ENCODE data around the gene PSTPIP2. TPM values are rescaled to one million over a fixed set of nuclear protein-coding genes. Genes with fewer than 3 reads are reported as not detected.

PSTPIP2 gene
- total and polyA plus RNA-seq, 2 donors (not counting 3 experiments of a cell fraction or from before 2014, with no cell fraction given), result 1.6 to 4.9 TPM

DNA sequence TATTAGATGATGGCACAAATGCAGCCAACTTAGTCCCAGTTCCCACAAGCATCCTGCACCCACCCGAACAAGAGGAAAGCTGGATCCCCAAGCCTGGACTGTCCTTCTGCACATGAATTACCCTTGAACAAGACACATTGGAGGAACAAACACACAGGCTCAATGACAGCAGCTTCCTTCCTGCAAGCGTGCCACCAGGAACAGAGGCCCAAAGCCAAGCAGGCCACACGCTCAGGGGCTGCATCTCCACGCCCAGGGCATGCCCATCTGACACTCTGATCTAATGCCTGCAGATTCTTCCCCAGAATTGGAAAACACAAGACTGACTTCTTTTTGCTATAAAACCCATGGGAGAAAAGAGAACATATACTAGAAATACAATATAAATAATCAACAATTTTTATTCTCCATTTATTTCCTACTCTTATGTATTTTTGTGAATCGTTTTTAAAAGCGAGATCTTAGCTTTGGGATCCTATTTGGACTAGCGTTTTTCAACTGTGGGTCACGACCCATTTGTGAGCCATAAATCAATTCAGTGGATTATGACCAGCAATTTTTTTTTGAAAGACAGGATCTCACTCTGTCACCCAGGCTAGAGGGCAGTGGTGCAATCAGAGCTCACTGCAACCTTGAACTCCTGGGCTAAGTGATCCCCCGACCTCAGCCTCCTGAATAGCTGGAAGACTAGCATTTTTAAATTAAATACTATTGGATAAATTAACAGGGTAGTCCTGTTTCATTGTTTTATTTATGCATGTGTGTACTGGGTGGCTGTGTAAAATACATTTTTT, 34.4 kb downstream of the PSTPIP2 start:
- DNase-seq (ENCODE audit: low read depth, low spot score) (no peak), FAIRE-seq (no peak)
- no peak overlapping the region for H2AFZ ChIP-seq (ENCODE audit: low read depth, low read length)
- no peak overlapping the region for H3K27ac ChIP-seq (ENCODE audit: insufficient read depth, low read depth, low read length)
- no peaks in the 10 kb centered on the region for H3K27me3 ChIP-seq (ENCODE audit: control insufficient read depth in 2 of 2, insufficient read depth in 2 of 2, low read length in 2 of 2)
- no peak for TF ChIP-seq MYC (IDR thresholded peaks at IDR 0.05; ENCODE audit: low read depth, low read length)
- TF ChIP-seq, protein P1, sequence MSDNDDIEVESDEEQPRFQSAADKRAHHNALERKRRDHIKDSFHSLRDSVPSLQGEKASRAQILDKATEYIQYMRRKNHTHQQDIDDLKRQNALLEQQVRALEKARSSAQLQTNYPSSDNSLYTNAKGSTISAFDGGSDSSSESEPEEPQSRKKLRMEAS (IDR thresholded peaks at IDR 0.05; ENCODE audit: insufficient read depth, insufficient read length), result no peak
- TF ChIP-seq FOS (IDR thresholded peaks at IDR 0.05; ENCODE audit: borderline replicate concordance, insufficient read depth, low read length), result no peak
- no peak for TF ChIP-seq GATA2 (IDR thresholded peaks at IDR 0.05; ENCODE audit: insufficient read depth, insufficient read length, low read depth, low read length)
- TF ChIP-seq, protein P2, sequence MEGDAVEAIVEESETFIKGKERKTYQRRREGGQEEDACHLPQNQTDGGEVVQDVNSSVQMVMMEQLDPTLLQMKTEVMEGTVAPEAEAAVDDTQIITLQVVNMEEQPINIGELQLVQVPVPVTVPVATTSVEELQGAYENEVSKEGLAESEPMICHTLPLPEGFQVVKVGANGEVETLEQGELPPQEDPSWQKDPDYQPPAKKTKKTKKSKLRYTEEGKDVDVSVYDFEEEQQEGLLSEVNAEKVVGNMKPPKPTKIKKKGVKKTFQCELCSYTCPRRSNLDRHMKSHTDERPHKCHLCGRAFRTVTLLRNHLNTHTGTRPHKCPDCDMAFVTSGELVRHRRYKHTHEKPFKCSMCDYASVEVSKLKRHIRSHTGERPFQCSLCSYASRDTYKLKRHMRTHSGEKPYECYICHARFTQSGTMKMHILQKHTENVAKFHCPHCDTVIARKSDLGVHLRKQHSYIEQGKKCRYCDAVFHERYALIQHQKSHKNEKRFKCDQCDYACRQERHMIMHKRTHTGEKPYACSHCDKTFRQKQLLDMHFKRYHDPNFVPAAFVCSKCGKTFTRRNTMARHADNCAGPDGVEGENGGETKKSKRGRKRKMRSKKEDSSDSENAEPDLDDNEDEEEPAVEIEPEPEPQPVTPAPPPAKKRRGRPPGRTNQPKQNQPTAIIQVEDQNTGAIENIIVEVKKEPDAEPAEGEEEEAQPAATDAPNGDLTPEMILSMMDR (IDR thresholded peaks at IDR 0.05; ENCODE audit: extremely low read depth in 1 of 2, insufficient read depth in 1 of 2, low read depth in 1 of 2, low read length in 2 of 2), result no peak
- no peak for TF ChIP-seq POLR2A (IDR thresholded peaks at IDR 0.05; ENCODE audit: low read depth, low read length)
- no peak for TF ChIP-seq JUN (IDR thresholded peaks at IDR 0.05; ENCODE audit: borderline replicate concordance, insufficient read depth, insufficient read length, low read depth)
- TF ChIP-seq EZH2 (IDR thresholded peaks at IDR 0.05; ENCODE audit: borderline replicate concordance, low read depth, low read length, severe bottlenecking), result no peak
- no peak for TF ChIP-seq POLR2AphosphoS5 (IDR thresholded peaks at IDR 0.05; ENCODE audit: insufficient read depth, low read depth, low read length)
- no peaks in the 10 kb centered on the region for H3K79me2 ChIP-seq (ENCODE audit: control insufficient read depth, insufficient read depth, low read length)
- H3K36me3 ChIP-seq (ENCODE audit: control insufficient read depth in 2 of 2, extremely low read depth in 1 of 2, insufficient read depth in 2 of 2, low read length in 2 of 2), result no peaks in the 10 kb centered on the region
- H3K4me2 ChIP-seq (ENCODE audit: insufficient read depth, low read length), result no peak overlapping the region
- H3K9me1 ChIP-seq (replicated peaks; ENCODE audit: control insufficient read depth, extremely low read depth, insufficient read depth, low read length), result no peaks in the 10 kb centered on the region
- intact Hi-C loops (cut with micrococcal nuclease) (no loop called here), dilution Hi-C loops (cut with MboI; ENCODE audit: extremely low pct_ligation_motif_present, low sequenced_read_pairs) (no loop called here)
- no peak overlapping the region for H3K4me3 ChIP-seq (replicated peaks in 1 of 3; ENCODE audit: insufficient read depth in 1 of 3, low read depth in 1 of 3, low read length in 3 of 3)
- H3K9me3 ChIP-seq (replicated peaks; ENCODE audit: control insufficient read depth, insufficient read depth, low read length), result no peaks in the 10 kb centered on the region
- no peaks in the 10 kb centered on the region for H4K20me1 ChIP-seq (replicated peaks; ENCODE audit: control insufficient read depth, extremely low read depth, insufficient read depth, low read length)
- H3K4me1 ChIP-seq (ENCODE audit: control insufficient read depth, extremely low read depth, insufficient read depth, low read length), result no peaks in the 10 kb centered on the region
- CTCF ChIA-PET, result no interaction called here
- POLR2A ChIA-PET, result no interaction called here
- no TSS peak for BruUV-seq (replicated peaks)
- no peak overlapping the region for H3K9ac ChIP-seq (replicated peaks; ENCODE audit: extremely low read depth, insufficient read depth, low read length)

Measured in endothelial cell of umbilical vein (primary cell).